Cortex of kidney (tissue), 1 donor: Measurements from ENCODE around the gene GSS.

ENCODE experiments used
- DNase-seq: peaks from one replicate; lab custom pipeline; 2025; lab: John Stamatoyannopoulos, UW

GSS gene

GRCh38 chr20:34955231-34956040, at the start of gene GSS, which contains the start of gene MYH7B:
GSS (minus strand) TSS chr20:34955806; CDS start chr20:34951852, 3,954 bp downstream.
MYH7B (plus strand) TSS chr20:34955868; CDS start chr20:34978006, 22,138 bp downstream.
- peak; percentile 57 for DNase-seq

GRCh38 chr20:35004749-35005462, 49.3 kb upstream of the GSS start:
- DNase-seq: no peak

- DNase-seq: no peak
Measured at GRCh38 chr20:35004051-35004725, 48.6 kb upstream of the GSS start.

GRCh38 chr20:35003211-35004031, 47.8 kb upstream of the GSS start:
- DNase-seq: no peak

- no peak for DNase-seq
Measured at GRCh38 chr20:35002426-35003210, 47.0 kb upstream of the GSS start.

- no peak for DNase-seq
Measured at GRCh38 chr20:35001596-35002362, 46.2 kb upstream of the GSS start.

- DNase-seq: no peak
Measured at GRCh38 chr20:35000922-35001595, 45.5 kb upstream of the GSS start.

- DNase-seq: no peak
Measured at GRCh38 chr20:35000311-35000921, 44.8 kb upstream of the GSS start.

- DNase-seq: no peak
Measured at GRCh38 chr20:34999782-35000181, 44.2 kb upstream of the GSS start.

- no peak for DNase-seq
Measured at GRCh38 chr20:34999021-34999451, 43.4 kb upstream of the GSS start.

- no peak for DNase-seq
Measured at GRCh38 chr20:34998331-34998950, 42.8 kb upstream of the GSS start.

GRCh38 chr20:34997774-34998173, 42.2 kb upstream of the GSS start:
- DNase-seq: no peak

GRCh38 chr20:34997131-34997561, 41.5 kb upstream of the GSS start:
- no peak for DNase-seq

GRCh38 chr20:34996243-34997028, 40.8 kb upstream of the GSS start:
- no peak for DNase-seq

GRCh38 chr20:34995696-34996095, 40.1 kb upstream of the GSS start:
- no peak for DNase-seq

- DNase-seq: no peak
Measured at GRCh38 chr20:34995192-34995591, 39.6 kb upstream of the GSS start.

- no peak for DNase-seq
Measured at GRCh38 chr20:34994509-34995131, 39.0 kb upstream of the GSS start.
